A673 (cell line): ENCODE data around the gene ASAP2. TPM values are rescaled to one million over a fixed set of nuclear protein-coding genes. Genes with fewer than 3 reads are reported as not detected.

Source experiments
- BruUV-seq: library from RNA; stranded (reverse); fragments of 400-500 nt; replicated peaks from 2 replicates; lab custom pipeline; 2021; lab: Mats Ljungman, UMichigan
- CTCF ChIA-PET: fragments of 300-600 bp; sonication (Branson Sonifier 250); formaldehyde crosslinking; loops from one replicate; lab custom pipeline; 2022; ENCODE audit warnings: antibody characterized with exemption; lab: Charles Lee
- POLR2A ChIA-PET: fragments of 300-600 bp; sonication (Branson Sonifier 250); formaldehyde crosslinking; loops from one replicate; lab custom pipeline; 2022; ENCODE audit warnings: antibody characterized with exemption; ENCODE audit not compliant: low non-redundant PET; lab: Charles Lee
- DNase-seq: peaks from one replicate; pipeline ENCODE4 v3.0.0-alpha.2; 2015; ENCODE audit warnings: low spot score
- H3K27ac ChIP-seq: fragments of 200-600 bp; sonication (generic); 2 replicates; pipeline ENCODE4 v1.5.1; 2016; ENCODE audit warnings: mixed run types, low read depth, mild to moderate bottlenecking, mixed read lengths, antibody characterized with exemption, low read length; ENCODE audit not compliant: poor library complexity, severe bottlenecking
- H3K27me3 ChIP-seq: fragments of 200-600 bp; sonication (generic); replicated peaks from 2 replicates; pipeline ENCODE4 v1.6.1; 2017; ENCODE audit warnings: mixed run types, low read depth, mild to moderate bottlenecking, mixed read lengths, antibody characterized with exemption, low read length; ENCODE audit not compliant: insufficient read depth, poor library complexity
- H3K36me3 ChIP-seq: fragments of 200-600 bp; sonication (generic); 2 replicates; pipeline ENCODE4 v1.6.1; 2016; ENCODE audit warnings: mixed run types, mild to moderate bottlenecking, mixed read lengths, antibody characterized with exemption, low read length; ENCODE audit not compliant: insufficient read depth, poor library complexity, severe bottlenecking
- H3K4me1 ChIP-seq: fragments of 200-600 bp; sonication (generic); 2 replicates; pipeline ENCODE4 v1.6.1; 2017; ENCODE audit warnings: mixed run types, mild to moderate bottlenecking, mixed read lengths, antibody characterized with exemption, low read length; ENCODE audit not compliant: insufficient read depth, poor library complexity, severe bottlenecking
- H3K4me3 ChIP-seq: fragments of 200-600 bp; sonication (generic); 2 replicates; pipeline ENCODE4 v1.5.1; 2016; ENCODE audit warnings: low read depth, mixed run types, mild to moderate bottlenecking, mixed read lengths, low read length; ENCODE audit not compliant: poor library complexity, severe bottlenecking
- H3K9me3 ChIP-seq: fragments of 200-600 bp; sonication (generic); 2 replicates; pipeline ENCODE4 v1.6.1; 2016; ENCODE audit warnings: mixed run types, low read depth, mild to moderate bottlenecking, mixed read lengths, antibody characterized with exemption, low read length; ENCODE audit not compliant: poor library complexity, severe bottlenecking
- EZH2 ChIP-seq: fragments of 200-600 bp; sonication (generic); IDR thresholded peaks from 2 replicates; pipeline ENCODE4 v1.6.1; 2017; ENCODE audit warnings: borderline replicate concordance, low read depth, mild to moderate bottlenecking, mixed read lengths, antibody characterized with exemption, low read length; ENCODE audit not compliant: poor library complexity, severe bottlenecking
- intact Hi-C: fragments of 100-400 bp; cut with micrococcal nuclease; formaldehyde crosslinking; loops from one replicate; pipeline ENCODE4 v1.10.0; 2022; ENCODE audit not compliant: unreplicated experiment
- total RNA-seq: library from RNA; stranded (reverse); gene quantifications from 2 replicates; pipeline ENCODE4 v1.2.3, GENCODE V29; 2021
- TF ChIP-seq, protein P1 (sequence below): fragments of 300-800, 200-600 bp; sonication (generic); conservative IDR thresholded peaks from 2 replicates; pipeline ENCODE4 v1.5.1; 2017; ENCODE audit warnings: low read depth, mild to moderate bottlenecking, antibody characterized with exemption, low read length, moderate library complexity, mixed read lengths

Gene ASAP2
- total RNA-seq, 1 experiment from 2014 or later, result 46.8 TPM

DNA sequence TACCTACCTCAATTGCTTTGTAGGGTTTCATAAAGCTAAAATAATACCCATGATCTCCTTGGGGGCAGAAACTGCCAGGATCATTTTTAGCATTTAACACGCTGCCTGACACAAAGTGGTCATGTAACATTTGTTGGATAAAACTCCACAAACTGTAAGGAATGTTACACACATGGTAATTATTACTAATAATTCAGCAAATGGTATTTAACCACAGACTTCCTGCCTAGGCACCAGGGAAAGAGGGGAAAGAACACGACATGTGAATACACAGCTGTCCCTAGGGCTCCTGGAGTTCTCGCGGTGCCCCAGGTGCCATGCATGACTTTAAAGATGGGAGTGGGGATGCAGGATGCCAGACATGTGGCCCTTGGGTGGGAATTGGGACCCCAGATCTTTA lies 43.5 kb downstream of the ASAP2 start:
- Histone ChIP-seq H3K27ac (no peak overlapping the region), H3K27me3 (no peaks in the 10 kb centered on the region), H3K4me1 (peaks cover 49% of the 10 kb centered on the region), H3K4me3 (no peak overlapping the region), H3K36me3 (no peaks in the 10 kb centered on the region), H3K9me3 (no peaks in the 10 kb centered on the region)
- ChIA-PET POLR2A (no interaction called here), CTCF (no interaction called here)
- BruUV-seq, result no TSS peak
- TF ChIP-seq, protein P1, sequence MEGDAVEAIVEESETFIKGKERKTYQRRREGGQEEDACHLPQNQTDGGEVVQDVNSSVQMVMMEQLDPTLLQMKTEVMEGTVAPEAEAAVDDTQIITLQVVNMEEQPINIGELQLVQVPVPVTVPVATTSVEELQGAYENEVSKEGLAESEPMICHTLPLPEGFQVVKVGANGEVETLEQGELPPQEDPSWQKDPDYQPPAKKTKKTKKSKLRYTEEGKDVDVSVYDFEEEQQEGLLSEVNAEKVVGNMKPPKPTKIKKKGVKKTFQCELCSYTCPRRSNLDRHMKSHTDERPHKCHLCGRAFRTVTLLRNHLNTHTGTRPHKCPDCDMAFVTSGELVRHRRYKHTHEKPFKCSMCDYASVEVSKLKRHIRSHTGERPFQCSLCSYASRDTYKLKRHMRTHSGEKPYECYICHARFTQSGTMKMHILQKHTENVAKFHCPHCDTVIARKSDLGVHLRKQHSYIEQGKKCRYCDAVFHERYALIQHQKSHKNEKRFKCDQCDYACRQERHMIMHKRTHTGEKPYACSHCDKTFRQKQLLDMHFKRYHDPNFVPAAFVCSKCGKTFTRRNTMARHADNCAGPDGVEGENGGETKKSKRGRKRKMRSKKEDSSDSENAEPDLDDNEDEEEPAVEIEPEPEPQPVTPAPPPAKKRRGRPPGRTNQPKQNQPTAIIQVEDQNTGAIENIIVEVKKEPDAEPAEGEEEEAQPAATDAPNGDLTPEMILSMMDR, result no peak
- TF ChIP-seq EZH2, result no peak
- intact Hi-C loops, result no loop called here
- no peak for DNase-seq

DNA sequence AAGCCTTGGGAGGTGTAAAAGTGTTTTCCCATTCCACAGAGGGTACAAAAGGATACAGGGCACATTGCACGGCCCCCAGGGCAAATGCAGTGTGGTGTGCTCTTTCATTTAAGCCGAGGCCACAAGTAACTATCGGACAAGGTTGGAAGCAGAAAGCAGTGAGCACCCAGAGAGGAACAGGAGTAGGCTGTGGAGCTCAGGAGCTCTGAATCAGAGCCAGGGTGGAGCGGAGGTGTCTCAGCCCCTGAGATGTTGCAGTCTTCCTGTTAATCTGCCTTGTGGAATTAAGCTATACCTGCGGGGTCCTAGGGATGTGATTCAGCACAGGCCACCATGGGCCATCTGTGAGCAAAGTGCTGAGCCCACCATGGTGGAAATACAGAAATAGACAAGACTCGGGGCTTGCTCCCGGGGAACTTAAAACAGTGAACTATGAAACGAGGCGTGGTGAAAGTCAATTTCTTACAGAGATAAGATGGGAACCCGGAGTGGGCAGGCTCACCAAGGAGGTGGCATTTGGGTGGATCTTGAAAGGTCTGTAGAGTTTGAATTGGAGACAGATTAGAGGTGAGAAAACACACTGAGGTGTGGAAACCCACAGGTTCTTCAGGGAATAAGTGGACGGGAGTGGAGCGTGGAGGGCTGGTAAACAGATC lies 44.0 kb downstream of the ASAP2 start:
- H3K27ac ChIP-seq, result peak overlapping the region; percentile 56
- no peaks in the 10 kb centered on the region for H3K36me3 ChIP-seq
- H3K27me3 ChIP-seq, result no peaks in the 10 kb centered on the region
- intact Hi-C loops, result no loop called here
- no peak for DNase-seq
- no TSS peak for BruUV-seq
- H3K4me1 ChIP-seq, result peaks cover 54% of the 10 kb centered on the region
- no peaks in the 10 kb centered on the region for H3K9me3 ChIP-seq
- H3K4me3 ChIP-seq, result no peak overlapping the region
- ChIA-PET POLR2A (no interaction called here), CTCF (no interaction called here)
- TF ChIP-seq, protein P1, result no peak
- no peak for TF ChIP-seq EZH2

DNA sequence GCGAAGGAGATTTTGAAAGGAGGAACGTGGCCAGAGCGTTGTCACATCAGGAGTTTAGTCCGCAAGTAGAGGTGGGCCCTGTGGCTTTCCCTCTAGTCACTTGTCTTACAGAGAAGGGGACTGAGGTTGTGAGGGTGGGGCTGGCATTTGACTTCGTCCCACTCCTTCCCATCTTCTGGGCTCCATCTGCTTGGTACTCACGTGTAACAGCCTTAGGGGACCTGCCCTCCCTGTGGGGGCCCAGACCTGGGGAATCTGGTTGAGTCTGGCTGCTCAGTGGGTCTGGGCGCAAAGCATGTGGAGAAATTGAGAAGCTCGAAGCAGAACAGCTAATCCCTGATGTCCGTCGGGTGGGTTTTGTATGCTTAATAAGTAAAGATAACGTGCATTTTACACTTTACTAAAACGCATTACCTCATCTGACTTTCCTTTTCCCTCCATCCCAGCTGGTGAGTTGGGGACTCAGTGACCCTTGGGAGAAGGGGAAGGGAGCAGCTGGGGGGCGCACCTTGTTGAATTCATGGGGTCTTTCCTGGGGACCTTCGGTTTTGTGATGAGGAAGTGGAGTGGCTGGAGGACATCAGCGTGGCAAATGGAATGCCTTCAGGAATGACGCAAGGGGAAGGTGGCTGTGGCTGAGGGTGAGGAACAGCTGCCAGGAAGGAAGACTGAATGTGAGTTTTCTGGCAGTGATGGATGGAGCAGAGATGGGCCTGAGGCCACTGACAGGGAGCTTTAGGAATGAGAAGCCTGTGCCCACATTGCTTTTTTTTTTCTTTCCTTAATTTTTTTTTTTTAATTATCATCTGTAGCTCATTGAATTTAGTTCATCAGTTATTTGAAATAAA lies 44.8 kb downstream of the ASAP2 start:
- ChIA-PET CTCF (interaction anchor here (0.6 kb wide), 1 partner anchor 468 kb away, joined by 5 read pairs; no protein-coding TSS in a partner anchor), POLR2A (no interaction called here)
- no TSS peak for BruUV-seq
- Histone ChIP-seq H3K27ac (peak overlapping the region; percentile 56), H3K27me3 (no peaks in the 10 kb centered on the region), H3K4me1 (peaks cover 60% of the 10 kb centered on the region), H3K36me3 (no peaks in the 10 kb centered on the region), H3K9me3 (no peaks in the 10 kb centered on the region), H3K4me3 (no peak overlapping the region)
- DNase-seq, result peak; percentile 59
- intact Hi-C loops, result no loop called here
- TF ChIP-seq, protein P1, result no peak
- TF ChIP-seq EZH2, result no peak
